PC-3 (cell line): ENCODE data around the gene NFYA.

ENCODE experiments used
- CTCF ChIP-seq: fragments of 300-600 bp; sonication (generic); conservative IDR thresholded peaks from 2 replicates; pipeline ENCODE4 v1.5.1; 2017; ENCODE audit warnings: antibody characterized with exemption, low read depth, mild to moderate bottlenecking, low read length
- EZH2 ChIP-seq: fragments of 300-600 bp; sonication (generic); IDR thresholded peaks from one replicate; pipeline ENCODE4 v1.6.1; 2017; ENCODE audit warnings: antibody characterized with exemption, mild to moderate bottlenecking, low read length; ENCODE audit not compliant: unreplicated experiment

DNA sequence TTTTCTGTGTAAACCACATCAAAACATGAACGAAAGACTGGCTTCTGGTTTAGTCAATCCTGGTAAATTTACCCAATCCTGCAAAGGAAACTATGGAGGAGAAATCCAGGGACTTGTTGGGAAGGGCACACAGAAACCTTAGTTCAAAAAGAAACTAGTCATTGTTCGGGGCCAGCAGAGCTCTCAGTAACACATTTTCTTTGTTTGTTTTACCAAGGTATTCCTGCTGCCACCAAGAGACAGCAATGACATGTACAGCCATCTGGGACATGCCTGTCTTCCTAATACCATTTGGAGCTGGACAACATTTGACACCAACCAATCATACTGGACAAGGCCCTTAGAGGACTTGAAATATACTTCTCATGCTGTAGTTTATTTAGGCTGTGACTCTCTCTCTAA lies 8.9 kb upstream of the NFYA start:
- TF ChIP-seq EZH2 (no peak), CTCF (no peak)
